H1 (cell line): Measurements from ENCODE around the gene FMNL1. TPM values are rescaled to one million over a fixed set of nuclear protein-coding genes. Genes with fewer than 3 reads are reported as not detected.

Source experiments
- ASH2L ChIP-seq: fragments of 200-600, 300-600 bp; sonication (generic); IDR thresholded peaks from one replicate; pipeline ENCODE4 v1.7.1; 2017; ENCODE audit warnings: low read length
- ATF3 ChIP-seq: IDR thresholded peaks from 2 replicates; pipeline ENCODE4 v1.6.1; 2011; ENCODE audit warnings: low read depth, mild to moderate bottlenecking, low read length; ENCODE audit not compliant: insufficient read depth
- BCL11A ChIP-seq, 2 experiments: IDR thresholded peaks; one replicate each; pipeline ENCODE4 v1.6.1; 2011; ENCODE audit warnings: low read depth in 2 of 2, low read length in 2 of 2, mild to moderate bottlenecking in 2 of 2
- CHD2 ChIP-seq: IDR thresholded peaks from 2 replicates; pipeline ENCODE4 v1.6.1; 2012; ENCODE audit warnings: low read length, improper control_type of control experiment
- CREB1 ChIP-seq: IDR thresholded peaks from 2 replicates; pipeline ENCODE4 v1.6.1; 2012; ENCODE audit warnings: inconsistent platforms
- E2F6 ChIP-seq: IDR thresholded peaks from 2 replicates; pipeline ENCODE4 v1.6.1; 2012; ENCODE audit warnings: inconsistent platforms
- EGR1 ChIP-seq: IDR thresholded peaks from 2 replicates; pipeline ENCODE4 v1.6.1; 2011; ENCODE audit warnings: low read depth, low read length, borderline replicate concordance
- EP300 ChIP-seq, 2 experiments: IDR thresholded peaks; 1 replicate in 1 of 2; 2 replicates in 1 of 2; pipeline ENCODE4 v1.6.1; 2011 to 2012; ENCODE audit warnings: low read depth in 2 of 2, low read length in 2 of 2, mild to moderate bottlenecking in 2 of 2, borderline replicate concordance in 1 of 2, inconsistent platforms in 1 of 2, moderate library complexity in 1 of 2
- HDAC6 ChIP-seq: IDR thresholded peaks from one replicate; pipeline ENCODE4 v1.7.1; 2012; ENCODE audit warnings: low read depth, mild to moderate bottlenecking, inconsistent platforms, low read length, moderate library complexity
- KDM4A ChIP-seq: IDR thresholded peaks from one replicate; pipeline ENCODE4 v1.7.1; 2012; ENCODE audit warnings: low read depth, mild to moderate bottlenecking, moderate library complexity, low read length, inconsistent platforms; ENCODE audit not compliant: severe bottlenecking
- KDM5A ChIP-seq: fragments of 200-600 bp; IDR thresholded peaks from 2 replicates; pipeline ENCODE4 v1.7.1; 2012; ENCODE audit warnings: mild to moderate bottlenecking, low read length, inconsistent platforms, mixed read lengths
- MAX ChIP-seq: IDR thresholded peaks from 2 replicates; pipeline ENCODE4 v1.6.1; 2012; ENCODE audit warnings: inconsistent platforms
- NANOG ChIP-seq: IDR thresholded peaks from 2 replicates; pipeline ENCODE4 v1.6.1; 2011; ENCODE audit warnings: low read length, low read depth, mild to moderate bottlenecking, inconsistent platforms; ENCODE audit not compliant: insufficient read depth, poor library complexity, severe bottlenecking
- PHF8 ChIP-seq: fragments of 200-600 bp; sonication (generic); conservative IDR thresholded peaks from 2 replicates; pipeline ENCODE4 v1.7.1; 2012; ENCODE audit warnings: low read depth, mild to moderate bottlenecking, inconsistent platforms, low read length, moderate library complexity
- POU5F1 ChIP-seq: IDR thresholded peaks from 2 replicates; pipeline ENCODE4 v1.6.1; 2011; ENCODE audit warnings: low read depth, mild to moderate bottlenecking, low read length, moderate library complexity
- RFX5 ChIP-seq: IDR thresholded peaks from 2 replicates; pipeline ENCODE4 v1.6.1; 2011; ENCODE audit warnings: low read depth, low read length, improper control_type of control experiment, borderline replicate concordance
- RXRA ChIP-seq: IDR thresholded peaks from 2 replicates; pipeline ENCODE4 v1.6.1; 2011; ENCODE audit warnings: low read depth, mild to moderate bottlenecking, low read length, moderate library complexity; ENCODE audit not compliant: insufficient read depth
- SAP30 ChIP-seq: fragments of 300-600 bp; sonication (generic); IDR thresholded peaks from 2 replicates; pipeline ENCODE4 v1.7.1; 2012; ENCODE audit warnings: low read length, moderate library complexity, mild to moderate bottlenecking, inconsistent platforms; ENCODE audit not compliant: insufficient read depth, insufficient replicate concordance
- SIN3A ChIP-seq, 2 experiments: IDR thresholded peaks in 1 of 2; conservative IDR thresholded peaks in 1 of 2; 2 replicates each; pipeline ENCODE4 v1.6.1; 2011 to 2012; ENCODE audit warnings: low read length in 2 of 2, improper control_type of control experiment in 1 of 2, low read depth in 1 of 2, mild to moderate bottlenecking in 1 of 2
- TAF1 ChIP-seq: IDR thresholded peaks from 2 replicates; pipeline ENCODE4 v1.6.1; 2011; ENCODE audit warnings: mild to moderate bottlenecking, low read depth, low read length
- TCF12 ChIP-seq: IDR thresholded peaks from 2 replicates; pipeline ENCODE4 v1.6.1; 2011; ENCODE audit warnings: low read depth, mild to moderate bottlenecking, low read length
- TEAD4 ChIP-seq: IDR thresholded peaks from 2 replicates; pipeline ENCODE4 v1.6.1; 2012; ENCODE audit warnings: low read depth, low read length, inconsistent platforms, mixed read lengths
- polyA plus RNA-seq, 7 experiments: library from polyadenylated mRNA; depleted of rRNA in 3 of 7; stranded (reverse) in 5 of 7; unstranded in 2 of 7; fragments of >200 nt in 5 of 7; fragments of 200-250 nt in 2 of 7; gene quantifications; 1 replicate in 5 of 7; 2 replicates in 1 of 7; 4 replicates in 1 of 7; pipeline versions ENCODE4 v1.2.1 to v1.2.3, GENCODE V29; 2011 to 2013; ENCODE audit warnings: missing spikeins in 2 of 7, mixed read lengths in 2 of 7
- total RNA-seq: library from RNA; stranded (reverse); fragmentation: NEBNext Ultra II Directional; extraction: Animal tissue kit (Norgen Biotek cat#: 25700); gene quantifications from 2 replicates; pipeline ENCODE4 v1.2.1, GENCODE V29; 2021

The FMNL1 gene
- total and polyA plus RNA-seq, 2 of the 8 experiments (the other 6 are each of a cell fraction or from before 2014, with no cell fraction given) = 2.5 to 8.6 TPM

DNA sequence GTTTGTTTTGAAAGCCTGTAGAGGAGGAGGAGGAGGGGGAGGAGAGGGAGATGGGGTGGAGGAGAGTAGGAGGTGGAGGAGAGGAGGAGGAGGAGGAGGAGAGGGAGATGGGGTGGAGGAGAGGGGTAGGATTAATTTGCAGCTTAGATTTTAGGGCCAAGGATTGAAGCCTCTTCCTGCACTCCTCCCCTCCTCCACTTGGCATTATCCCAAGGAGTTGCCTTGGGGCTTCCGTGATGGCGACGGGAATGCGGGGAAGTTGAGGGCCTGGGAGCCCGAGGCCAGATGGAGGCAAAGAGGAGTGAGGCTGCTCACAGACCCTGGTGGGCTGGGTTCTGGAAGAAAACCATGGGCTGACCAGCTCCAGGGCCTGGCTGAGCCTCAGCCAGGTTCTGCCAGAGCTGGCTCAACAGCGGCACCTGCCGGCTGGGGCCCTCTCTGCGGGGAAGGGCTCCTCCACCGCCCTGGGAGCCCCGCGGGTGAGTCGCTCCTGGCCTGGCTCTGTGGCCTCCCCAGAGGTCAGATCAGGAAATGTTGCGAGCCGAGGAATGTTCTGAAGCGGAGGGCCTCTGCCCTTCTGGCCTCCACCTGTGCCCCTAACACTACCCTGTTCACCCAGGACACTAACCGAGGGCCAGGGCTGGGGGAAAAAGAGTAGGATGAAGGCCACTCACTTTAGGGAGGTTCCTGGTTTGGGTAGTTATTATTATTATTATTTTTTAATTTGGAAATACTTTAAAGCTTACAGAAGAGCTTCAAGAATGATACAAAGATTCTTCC, 23.9 kb upstream of the FMNL1 start (continued):
- peak; percentile 61; the same call in 1 of the 2 replicates for TF ChIP-seq TCF12
- no peak for TF ChIP-seq SAP30
- TF ChIP-seq EGR1 = peak; percentile 42; the same call in 1 of the 2 replicates
- TF ChIP-seq TEAD4 = peak; percentile 80
- peak; percentile 65 for TF ChIP-seq TAF1
- TF ChIP-seq ASH2L = peak; percentile 58
- TF ChIP-seq CREB1 = peak; percentile 56; the same call in 1 of the 2 replicates
- TF ChIP-seq E2F6 = no peak
- no peak for TF ChIP-seq HDAC6
- no peak for TF ChIP-seq POU5F1
- TF ChIP-seq MAX = peak; percentile 37
- TF ChIP-seq KDM5A = no peak
- TF ChIP-seq ATF3 = peak; percentile 60; the same call in 1 of the 2 replicates
- TF ChIP-seq CHD2 = peak; percentile 55
- no peak for TF ChIP-seq BCL11A (IDR thresholded peaks at IDR 0.05; ENCODE audit: low read depth in 2 of 2, low read length in 2 of 2)
- no peak for TF ChIP-seq NANOG
- no peak for TF ChIP-seq KDM4A
- 0 out of 2 replicates have a peak, but pooled peaks have one; percentile 20 for TF ChIP-seq PHF8
- 0 out of 2 replicates have a peak, but pooled peaks have one; percentile 49 for TF ChIP-seq RXRA
- peak in 1 of 2 experiments; percentile 55; a peak in 1 of 3 replicates for TF ChIP-seq EP300 (IDR thresholded peaks at IDR 0.05; ENCODE audit: borderline replicate concordance in 1 of 2, low read depth in 2 of 2, low read length in 2 of 2)
- no peak for TF ChIP-seq RFX5
- peak; percentile 48 to 82; a peak in 2 of 4 replicates for TF ChIP-seq SIN3A (conservative IDR thresholded peaks at IDR 0.05 in 1 of 2, IDR thresholded peaks at IDR 0.05 in 1 of 2; ENCODE audit: low read depth in 1 of 2, low read length in 2 of 2)
